Measurements from ENCODE around the gene KLHL2. TPM values are rescaled to one million over a fixed set of nuclear protein-coding genes. Genes with fewer than 3 reads are reported as not detected.

The KLHL2 gene
- total and polyA plus RNA-seq, 9 of the 15 experiments (the other 6 are each of a cell fraction or from before 2014, with no cell fraction given): 2.5 to 11.3 (median 6.1) TPM

DNA sequence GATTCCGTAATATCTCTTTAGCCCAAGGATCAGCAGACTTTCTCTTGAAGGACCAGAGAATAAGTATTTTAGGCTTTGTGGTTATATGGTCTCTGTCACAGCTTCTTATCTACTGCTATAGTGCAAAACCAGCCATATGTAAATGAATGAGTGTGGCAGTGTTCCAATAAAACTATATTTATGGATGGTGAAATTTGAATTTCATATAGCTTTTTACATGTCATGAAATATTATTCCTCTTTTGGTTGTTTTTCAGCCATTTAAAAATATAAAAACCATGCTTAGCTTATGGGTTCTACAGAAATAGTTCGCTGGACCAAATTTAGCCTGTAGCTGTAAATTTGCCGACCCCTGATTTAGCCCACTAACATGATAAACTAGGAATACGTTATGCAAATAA lies 102.1 kb downstream of the KLHL2 start:
- no peaks in the 10 kb centered on the region for H3K27me3 ChIP-seq (ENCODE audit: control insufficient read depth in 2 of 2, insufficient read depth in 2 of 2, low read length in 2 of 2)
- whole genome bisulfite sequencing (ENCODE audit: insufficient coverage, low coverage, missing lambda C conversion rate): 95% methylated on average over 4 of the region's 4 CpGs
- no peak overlapping the region for H3K4me2 ChIP-seq (ENCODE audit: insufficient read depth, low read length)
- no peak overlapping the region for H3K9ac ChIP-seq (ENCODE audit: insufficient read depth in 1 of 2, low read depth in 2 of 2, low read length in 2 of 2)
- ChIA-PET CTCF (ENCODE audit: low intra/inter-chr PET ratio) (no interaction called here), POLR2A (interaction anchor here (0.6 to 0.9 kb wide), 2 partner anchors 9 to 83 kb away, joined by 3 read pairs; no protein-coding TSS in a partner anchor)
- intact Hi-C loops (cut with micrococcal nuclease) (no loop called here), in situ Hi-C loops (cut with MboI) (no loop called here)
- H4K20me1 ChIP-seq (replicated peaks; ENCODE audit: control insufficient read depth, insufficient read depth, low read length): no peaks in the 10 kb centered on the region
- H3K79me2 ChIP-seq (ENCODE audit: control insufficient read depth, insufficient read depth, low read length): no peaks in the 10 kb centered on the region
- H2AFZ ChIP-seq (ENCODE audit: low read depth, low read length): no peak overlapping the region
- H3K4me1 ChIP-seq (replicated peaks in 1 of 2; ENCODE audit: control insufficient read depth in 2 of 2, insufficient read depth in 2 of 2, low read length in 2 of 2): peaks cover 0 to 3% of the 10 kb centered on the region in 2 experiments; a peak in 2 of 5 replicates
- no peak for FAIRE-seq
- no peak; the same call in 2 of the 3 replicates for ATAC-seq
- peaks cover 3% of the 10 kb centered on the region; the same call in 1 of the 3 replicates for H3K36me3 ChIP-seq (ENCODE audit: control insufficient read depth, insufficient read depth, low read length)
- H3K9me3 ChIP-seq (replicated peaks; ENCODE audit: control insufficient read depth, insufficient read depth, low read depth, low read length): no peaks in the 10 kb centered on the region
- no TSS peak for BruUV-seq (replicated peaks)
- no peak overlapping the region for H3K27ac ChIP-seq (ENCODE audit: extremely low read depth, low read depth, low read length)
- TF ChIP-seq NFIC (IDR thresholded peaks at IDR 0.05) (no peak), CREB3L1 (IDR thresholded peaks at IDR 0.05; ENCODE audit: borderline replicate concordance, low read depth) (no peak), ZNF239 (CRISPR knock-in tag; IDR thresholded peaks at IDR 0.05) (no peak), MTA1 (IDR thresholded peaks at IDR 0.05; ENCODE audit: borderline replicate concordance) (no peak), ZNF589 (CRISPR knock-in tag; IDR thresholded peaks at IDR 0.05; ENCODE audit: low read depth) (no peak), RBM39 (optimal IDR thresholded peaks at IDR 0.05; ENCODE audit: low read depth, low read length) (no peak), ZNF124 (CRISPR knock-in tag; IDR thresholded peaks at IDR 0.05) (no peak), HMGN3 (IDR thresholded peaks at IDR 0.05; ENCODE audit: borderline replicate concordance, extremely low read depth, insufficient read length, low read depth, low read length) (no peak), CREB1 (IDR thresholded peaks at IDR 0.05) (no peak), CREB1 (CRISPR knock-in tag; IDR thresholded peaks at IDR 0.05) (no peak), TEAD2 (tag; IDR thresholded peaks at IDR 0.05) (no peak)
- TF ChIP-seq, protein P1, sequence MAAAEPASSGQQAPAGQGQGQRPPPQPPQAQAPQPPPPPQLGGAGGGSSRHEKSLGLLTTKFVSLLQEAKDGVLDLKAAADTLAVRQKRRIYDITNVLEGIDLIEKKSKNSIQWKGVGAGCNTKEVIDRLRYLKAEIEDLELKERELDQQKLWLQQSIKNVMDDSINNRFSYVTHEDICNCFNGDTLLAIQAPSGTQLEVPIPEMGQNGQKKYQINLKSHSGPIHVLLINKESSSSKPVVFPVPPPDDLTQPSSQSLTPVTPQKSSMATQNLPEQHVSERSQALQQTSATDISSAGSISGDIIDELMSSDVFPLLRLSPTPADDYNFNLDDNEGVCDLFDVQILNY (CRISPR knock-in tag; IDR thresholded peaks at IDR 0.05): no peak
- H3K9me1 ChIP-seq (ENCODE audit: control insufficient read depth, insufficient read depth, low read length): no peaks in the 10 kb centered on the region
- H3K4me3 ChIP-seq: no peak overlapping the region
- no peak for DNase-seq (ENCODE audit: extremely low read depth in 1 of 4, low spot score in 3 of 4)
